ENCODE data around the gene SLC6A20. TPM values are rescaled to one million over a fixed set of nuclear protein-coding genes. Genes with fewer than 3 reads are reported as not detected.

SLC6A20 gene
- total RNA-seq, 1 donor from 2014 or later: 1.5 TPM

- Mint-ChIP-seq H3K9me3 (no peaks in the 10 kb centered on the region), H3K27ac (no peak overlapping the region), H3K27me3 (peaks cover 22% of the 10 kb centered on the region), H3K36me3 (no peaks in the 10 kb centered on the region), H3K4me3 (no peak overlapping the region), H3K4me1 (ENCODE audit: unreplicated experiment) (peaks cover 9% of the 10 kb centered on the region)
- peak; percentile 34 for DNase-seq (ENCODE audit: extremely low spot score, unreplicated experiment)
- no peak for TF ChIP-seq CTCF (conservative IDR thresholded peaks at IDR 0.05)
These were observed 21.5 kb downstream of the SLC6A20 start for GRCh38 chr3:45774581-45775521.

- Mint-ChIP-seq H3K4me3 (no peak overlapping the region), H3K27me3 (peaks cover 25% of the 10 kb centered on the region), H3K27ac (peak overlapping the region; percentile 84), H3K36me3 (no peaks in the 10 kb centered on the region), H3K4me1 (ENCODE audit: unreplicated experiment) (peaks cover 9% of the 10 kb centered on the region), H3K9me3 (no peaks in the 10 kb centered on the region)
- TF ChIP-seq CTCF (conservative IDR thresholded peaks at IDR 0.05): no peak
- DNase-seq (ENCODE audit: extremely low spot score, unreplicated experiment): peak; percentile 32
These were observed 22.5 kb downstream of the SLC6A20 start for GRCh38 chr3:45773714-45774449.

- H3K4me1 Mint-ChIP-seq (ENCODE audit: unreplicated experiment): peaks cover 9% of the 10 kb centered on the region
- H3K9me3 Mint-ChIP-seq: no peaks in the 10 kb centered on the region
- H3K27ac Mint-ChIP-seq: peak overlapping the region; percentile 84
- H3K27me3 Mint-ChIP-seq: peaks cover 26% of the 10 kb centered on the region
- H3K4me3 Mint-ChIP-seq: no peak overlapping the region
- peak; percentile 6 for DNase-seq (ENCODE audit: extremely low spot score, unreplicated experiment)
- no peak for TF ChIP-seq CTCF (conservative IDR thresholded peaks at IDR 0.05)
- no peaks in the 10 kb centered on the region for H3K36me3 Mint-ChIP-seq
These were observed 23.3 kb downstream of the SLC6A20 start for GRCh38 chr3:45773072-45773471.

GRCh38 chr3:45772341-45773035, 23.8 kb downstream of the SLC6A20 start:
- peaks cover 29% of the 10 kb centered on the region for H3K27me3 Mint-ChIP-seq
- H3K9me3 Mint-ChIP-seq: no peaks in the 10 kb centered on the region
- H3K36me3 Mint-ChIP-seq: no peaks in the 10 kb centered on the region
- H3K27ac Mint-ChIP-seq: no peak overlapping the region
- no peak overlapping the region for H3K4me3 Mint-ChIP-seq
- TF ChIP-seq CTCF (conservative IDR thresholded peaks at IDR 0.05): no peak
- DNase-seq (ENCODE audit: extremely low spot score, unreplicated experiment): peak; percentile 60
- peaks cover 9% of the 10 kb centered on the region for H3K4me1 Mint-ChIP-seq (ENCODE audit: unreplicated experiment)

GRCh38 chr3:45771831-45772230, 24.5 kb downstream of the SLC6A20 start:
- DNase-seq (ENCODE audit: extremely low spot score, unreplicated experiment): peak; percentile 45
- Mint-ChIP-seq H3K27ac (no peak overlapping the region), H3K9me3 (no peaks in the 10 kb centered on the region), H3K4me1 (ENCODE audit: unreplicated experiment) (peaks cover 9% of the 10 kb centered on the region), H3K4me3 (no peak overlapping the region), H3K27me3 (peaks cover 29% of the 10 kb centered on the region), H3K36me3 (no peaks in the 10 kb centered on the region)
- no peak for TF ChIP-seq CTCF (conservative IDR thresholded peaks at IDR 0.05)

All from type B pancreatic cell (in vitro differentiated cells).